ENCODE results near the gene TMEM88. TPM values are rescaled to one million over a fixed set of nuclear protein-coding genes. Genes with fewer than 3 reads are reported as not detected.

Gene TMEM88
- total and polyA plus RNA-seq, 2 of the 4 experiments (the other 2 are of a cell fraction): 2.1 TPM; not detected in 1

- intact Hi-C loops (cut with micrococcal nuclease): no loop called here
- ATAC-seq (ENCODE audit: low read depth): no peak
- no peak overlapping the region for H2BK120ac ChIP-seq (ENCODE audit: low read depth, low read length)
Measured at GRCh38 chr17:7853691-7854038, 1.2 kb upstream of the TMEM88 start.

More at GRCh38 chr17:7853691-7854038, 1.2 kb upstream of the TMEM88 start:
- Histone ChIP-seq H2BK20ac (ENCODE audit: low read depth, low read length) (no peak overlapping the region), H4K8ac (ENCODE audit: low read depth in 2 of 2, low read length in 2 of 2) (no peak overlapping the region), H3K27me3 (ENCODE audit: control insufficient read depth, insufficient read depth, low read length) (no peaks in the 10 kb centered on the region), H4K20me1 (ENCODE audit: insufficient read depth, low read length) (peaks cover 27% of the 10 kb centered on the region; the same call in 1 of the 2 replicates), H4K91ac (ENCODE audit: insufficient read depth, low read depth, low read length) (no peak overlapping the region), H2BK5ac (ENCODE audit: low read depth, low read length, poor library complexity, severe bottlenecking) (no peak overlapping the region), H3K4me3 (ENCODE audit: insufficient read depth, low read depth, low read length) (no peak overlapping the region), H3K4me1 (ENCODE audit: control insufficient read depth, insufficient read depth, low read length) (peaks cover 19% of the 10 kb centered on the region), H3K36me3 (ENCODE audit: control insufficient read depth, insufficient read depth, low read length) (peaks cover 49% of the 10 kb centered on the region), H2AK5ac (ENCODE audit: low read depth, low read length) (no peak overlapping the region), H3K4ac (ENCODE audit: low read depth, low read length) (no peak overlapping the region), H3K9me3 (ENCODE audit: control insufficient read depth, insufficient read depth, low read length) (no peaks in the 10 kb centered on the region), H2AK9ac (replicated peaks; ENCODE audit: low read depth, low read length, poor library complexity) (peak overlapping the region; percentile 25), H3K18ac (ENCODE audit: low read depth, low read length) (no peak overlapping the region), H3K4me2 (ENCODE audit: low read depth, low read length) (no peak overlapping the region), H3K9me1 (ENCODE audit: insufficient read depth, low read length) (no peaks in the 10 kb centered on the region), H2BK15ac (ENCODE audit: low read depth, low read length) (no peak overlapping the region), H3K14ac (replicated peaks; ENCODE audit: low read depth, low read length) (no peak overlapping the region), H3K79me1 (ENCODE audit: low read depth in 1 of 2, low read length in 2 of 2) (peaks cover 20 to 48% of the 10 kb centered on the region in 2 experiments), H4K5ac (ENCODE audit: low read depth, low read length) (no peak overlapping the region), H3K27ac (ENCODE audit: insufficient read depth, low read length) (no peak overlapping the region), H3K9ac (ENCODE audit: low read depth, low read length) (no peak overlapping the region), H3K23ac (ENCODE audit: low read depth, low read length) (no peak overlapping the region), H2AFZ (replicated peaks; ENCODE audit: low read length, poor library complexity) (no peak overlapping the region), H3K56ac (ENCODE audit: extremely low read depth, insufficient read depth, low read length) (no peak overlapping the region)
- dilution Hi-C loops (cut with HindIII; ENCODE audit: low sequenced_read_pairs, unreplicated experiment) (no loop called here), in situ Hi-C loops (cut with MboI; ENCODE audit: low sequenced_read_pairs) (no loop called here)
- 100% methylated on average over 1 of the region's 21 CpGs; no CpG with 5 or more reads in 1 of the 2 experiments for WGBS, 2 experiments (ENCODE audit: extremely low coverage in 2 of 2, insufficient read length in 1 of 2)
- CTCF ChIA-PET: interaction anchor here (0.6 kb wide), 1 partner anchor 93 kb away, joined by 3 read pairs; no protein-coding TSS in a partner anchor
- POLR2A ChIA-PET (ENCODE audit: unreplicated experiment): no interaction called here
- TF ChIP-seq POLR2A (IDR thresholded peaks at IDR 0.05; ENCODE audit: low read depth, low read length): no peak
- TF ChIP-seq MAZ (IDR thresholded peaks at IDR 0.05; ENCODE audit: borderline replicate concordance, low read depth, low read length): no peak
- no peak for TF ChIP-seq RCOR1 (IDR thresholded peaks at IDR 0.05; ENCODE audit: insufficient replicate concordance, low read length)
- no peak for TF ChIP-seq RFX5 (IDR thresholded peaks at IDR 0.05; ENCODE audit: low read depth, low read length)
- TF ChIP-seq SMC3 (IDR thresholded peaks at IDR 0.05; ENCODE audit: low read depth, low read length): no peak
- TF ChIP-seq CTCF (conservative IDR thresholded peaks at IDR 0.05; ENCODE audit: low read depth, low read length): no peak
- no peak for TF ChIP-seq NFE2L2 (IDR thresholded peaks at IDR 0.05; ENCODE audit: low read depth, low read length)
- no peak for TF ChIP-seq BHLHE40 (IDR thresholded peaks at IDR 0.05; ENCODE audit: low read depth, low read length)
- no peak for TF ChIP-seq RAD21 (IDR thresholded peaks at IDR 0.05; ENCODE audit: low read length)
- TF ChIP-seq CHD1 (IDR thresholded peaks at IDR 0.05; ENCODE audit: low read depth, low read length): no peak
- no peak for TF ChIP-seq MXI1 (IDR thresholded peaks at IDR 0.05; ENCODE audit: borderline replicate concordance, low read depth, low read length)
- no peak for DNase-seq
- TSS peak; percentile 17 for BruUV-seq (replicated peaks)

All from IMR-90 (cell line).